ENCODE data around the gene SSRP1.

Gene SSRP1

DNA sequence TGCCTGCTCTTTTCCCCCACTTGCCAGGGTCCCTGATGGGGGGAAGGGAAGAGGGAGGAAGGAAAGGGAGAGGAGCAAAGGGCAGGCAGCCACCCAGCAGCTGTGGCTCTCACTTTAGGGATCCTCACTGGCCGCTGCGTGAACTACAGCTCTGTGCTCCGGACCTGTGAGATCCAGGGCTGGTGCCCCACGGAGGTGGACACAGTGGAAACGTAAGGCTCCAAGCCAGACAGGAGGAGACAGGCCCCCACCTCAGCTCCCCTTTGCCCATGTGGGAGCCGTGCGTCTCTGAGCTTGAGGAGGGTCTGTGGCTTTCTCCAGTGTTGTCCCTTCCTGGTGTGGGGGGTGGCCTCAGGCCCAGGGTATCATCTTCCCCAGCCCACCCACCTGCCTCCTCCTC, 12.4 kb upstream of the SSRP1 start:
- TF ChIP-seq CTCF (IDR thresholded peaks at IDR 0.05; ENCODE audit: control insufficient read depth, extremely low read depth, insufficient read depth) = no peak
- DNase-seq (ENCODE audit: low read depth) = no peak
- H3K4me3 ChIP-seq (ENCODE audit: low read depth, low read length) = no peak overlapping the region

- no peak for TF ChIP-seq CTCF (IDR thresholded peaks at IDR 0.05; ENCODE audit: control insufficient read depth, extremely low read depth, insufficient read depth)
Measured at GRCh38 chr11:57347336-57347735, 11.6 kb upstream of the SSRP1 start.

DNA sequence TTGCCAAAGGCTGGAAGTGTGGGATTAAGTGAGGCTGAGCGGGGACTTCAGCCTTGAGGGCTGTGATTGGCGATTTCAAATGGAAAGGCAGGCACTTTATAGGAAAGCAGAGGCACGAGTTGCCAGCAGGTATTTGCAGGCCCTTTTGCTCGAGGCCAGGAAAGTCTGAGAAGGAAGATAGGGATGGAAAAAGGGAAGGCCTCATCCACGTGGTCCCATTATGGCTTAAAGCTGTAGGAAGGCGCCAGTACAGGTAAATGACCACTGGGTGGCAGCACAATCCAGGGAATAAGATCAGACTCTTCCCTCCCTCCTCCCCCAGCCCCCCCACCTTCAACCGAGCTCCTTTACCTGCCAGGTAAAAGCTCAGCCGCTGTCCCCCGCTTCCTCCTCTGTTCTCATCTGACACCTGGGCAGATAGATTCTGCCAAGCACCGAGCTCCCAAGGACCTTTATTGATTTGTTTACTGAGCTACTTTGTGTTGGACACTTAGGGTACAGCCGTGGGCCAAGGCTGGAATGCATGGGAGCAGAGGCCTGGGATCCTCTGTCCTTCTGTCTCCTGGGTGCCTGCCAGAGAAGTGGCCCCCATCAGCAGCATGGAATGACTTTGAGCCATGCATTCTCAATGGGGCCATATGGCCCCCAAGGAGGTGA, 10.0 kb upstream of the SSRP1 start:
- peak; percentile 75 for TF ChIP-seq CTCF (IDR thresholded peaks at IDR 0.05; ENCODE audit: control insufficient read depth, extremely low read depth, insufficient read depth)
- DNase-seq (ENCODE audit: low read depth) = peak; percentile 54
- no peak overlapping the region for H3K4me3 ChIP-seq (ENCODE audit: low read depth, low read length)

More at GRCh38 chr11:57347336-57347735, 11.6 kb upstream of the SSRP1 start:
- no peak for DNase-seq (ENCODE audit: low read depth)
- H3K4me3 ChIP-seq (ENCODE audit: low read depth, low read length) = no peak overlapping the region

- TF ChIP-seq CTCF (IDR thresholded peaks at IDR 0.05; ENCODE audit: control insufficient read depth, extremely low read depth, insufficient read depth) = no peak
- no peak overlapping the region for H3K4me3 ChIP-seq (ENCODE audit: low read depth, low read length)
- no peak for DNase-seq (ENCODE audit: low read depth)
Measured at GRCh38 chr11:57344826-57345225, 9.1 kb upstream of the SSRP1 start.

- no peak overlapping the region for H3K4me3 ChIP-seq (ENCODE audit: low read depth, low read length)
- no peak for TF ChIP-seq CTCF (IDR thresholded peaks at IDR 0.05; ENCODE audit: control insufficient read depth, extremely low read depth, insufficient read depth)
- DNase-seq (ENCODE audit: low read depth) = no peak
Measured at GRCh38 chr11:57343825-57344224, 8.1 kb upstream of the SSRP1 start.

- TF ChIP-seq CTCF (IDR thresholded peaks at IDR 0.05; ENCODE audit: control insufficient read depth, extremely low read depth, insufficient read depth) = no peak
- DNase-seq (ENCODE audit: low read depth) = no peak
- no peak overlapping the region for H3K4me3 ChIP-seq (ENCODE audit: low read depth, low read length)
Measured at GRCh38 chr11:57342702-57343101, 7.0 kb upstream of the SSRP1 start.

DNA sequence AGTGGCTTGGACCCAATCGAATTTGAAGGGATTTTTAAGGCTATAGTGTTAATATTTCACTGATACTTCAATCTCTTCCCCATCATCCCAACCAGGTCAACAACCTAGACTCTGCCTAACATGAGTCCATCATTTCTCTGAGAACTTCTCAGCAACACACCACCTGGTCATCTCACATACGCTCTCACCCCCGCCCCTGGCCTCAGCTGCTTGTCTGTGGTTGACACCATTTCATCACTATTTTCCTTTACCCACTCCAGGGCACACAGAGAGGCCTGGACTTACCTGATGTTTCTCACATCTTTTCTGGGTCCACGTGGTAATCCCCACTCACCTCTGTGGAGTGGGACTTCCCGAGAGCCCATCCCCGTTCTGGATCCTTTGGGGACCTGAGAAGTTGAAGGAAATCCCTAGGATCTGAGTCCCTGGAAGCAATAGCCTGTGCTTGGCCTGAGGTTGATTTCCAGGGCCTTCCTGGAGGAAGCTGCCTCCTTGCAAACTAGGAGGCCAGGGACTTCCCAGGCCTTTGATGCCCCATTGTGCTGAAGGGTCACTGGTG, 5.6 kb upstream of the SSRP1 start:
- no peak for TF ChIP-seq CTCF (IDR thresholded peaks at IDR 0.05; ENCODE audit: control insufficient read depth, extremely low read depth, insufficient read depth)

More for the DNA sequence above, 5.6 kb upstream of the SSRP1 start:
- H3K4me3 ChIP-seq (ENCODE audit: low read depth, low read length) = no peak overlapping the region
- DNase-seq (ENCODE audit: low read depth) = no peak

Data from LNCaP clone FGC (cell line).